DOHH2 (cell line): ENCODE measurements around the gene MARK1.

Source experiments
- CTCF ChIP-seq: fragments of 200-600 bp; sonication (generic); IDR thresholded peaks from one replicate; pipeline ENCODE4 v1.5.1; 2014; ENCODE audit warnings: antibody characterized with exemption, mild to moderate bottlenecking, low read depth, low read length; ENCODE audit not compliant: poor library complexity, severe bottlenecking
- EZH2phosphoT487 ChIP-seq: fragments of 200-600 bp; sonication (generic); IDR thresholded peaks from 2 replicates; pipeline ENCODE4 v1.6.1; 2017; ENCODE audit warnings: borderline replicate concordance, mild to moderate bottlenecking, antibody characterized with exemption, low read length, moderate library complexity, mixed read lengths

- no peak for TF ChIP-seq CTCF
- no peak for TF ChIP-seq EZH2phosphoT487
Observed at GRCh38 chr1:220497220-220497947, 30.6 kb upstream of the MARK1 start.
